ENCODE data around the gene CERS6.

DNA sequence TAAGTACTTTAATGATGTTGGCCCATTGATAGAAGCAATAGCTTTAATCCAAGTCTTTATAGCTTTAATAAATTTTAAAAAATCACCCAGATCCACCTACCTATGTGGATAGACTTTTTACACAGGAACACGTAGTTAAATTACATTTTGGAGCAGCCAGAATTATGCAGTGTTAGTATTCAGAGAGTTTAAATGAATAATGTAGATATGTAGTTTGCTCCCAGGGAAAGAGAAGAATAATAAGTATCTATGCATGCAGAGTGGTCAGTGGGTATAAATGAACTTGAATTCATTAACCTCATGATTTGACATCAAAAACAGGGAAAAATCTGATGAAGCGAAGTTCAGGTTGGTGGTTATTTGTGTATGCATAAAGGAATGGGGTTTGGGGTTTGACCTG, 146.3 kb downstream of the CERS6 start:
- TF ChIP-seq, protein P1, sequence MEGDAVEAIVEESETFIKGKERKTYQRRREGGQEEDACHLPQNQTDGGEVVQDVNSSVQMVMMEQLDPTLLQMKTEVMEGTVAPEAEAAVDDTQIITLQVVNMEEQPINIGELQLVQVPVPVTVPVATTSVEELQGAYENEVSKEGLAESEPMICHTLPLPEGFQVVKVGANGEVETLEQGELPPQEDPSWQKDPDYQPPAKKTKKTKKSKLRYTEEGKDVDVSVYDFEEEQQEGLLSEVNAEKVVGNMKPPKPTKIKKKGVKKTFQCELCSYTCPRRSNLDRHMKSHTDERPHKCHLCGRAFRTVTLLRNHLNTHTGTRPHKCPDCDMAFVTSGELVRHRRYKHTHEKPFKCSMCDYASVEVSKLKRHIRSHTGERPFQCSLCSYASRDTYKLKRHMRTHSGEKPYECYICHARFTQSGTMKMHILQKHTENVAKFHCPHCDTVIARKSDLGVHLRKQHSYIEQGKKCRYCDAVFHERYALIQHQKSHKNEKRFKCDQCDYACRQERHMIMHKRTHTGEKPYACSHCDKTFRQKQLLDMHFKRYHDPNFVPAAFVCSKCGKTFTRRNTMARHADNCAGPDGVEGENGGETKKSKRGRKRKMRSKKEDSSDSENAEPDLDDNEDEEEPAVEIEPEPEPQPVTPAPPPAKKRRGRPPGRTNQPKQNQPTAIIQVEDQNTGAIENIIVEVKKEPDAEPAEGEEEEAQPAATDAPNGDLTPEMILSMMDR (IDR thresholded peaks at IDR 0.05; ENCODE audit: poor library complexity, severe bottlenecking), result no peak
- TF ChIP-seq SMC3 (conservative IDR thresholded peaks at IDR 0.05; ENCODE audit: poor library complexity), result no peak
- TF ChIP-seq TAF1 (IDR thresholded peaks at IDR 0.05; ENCODE audit: low read depth), result no peak
- no peak for TF ChIP-seq EP300 (conservative IDR thresholded peaks at IDR 0.05; ENCODE audit: poor library complexity, severe bottlenecking)
- TF ChIP-seq EZH2 (IDR thresholded peaks at IDR 0.05; ENCODE audit: borderline replicate concordance, insufficient read depth, low read length, poor library complexity, severe bottlenecking), result no peak
- TF ChIP-seq, protein P2, sequence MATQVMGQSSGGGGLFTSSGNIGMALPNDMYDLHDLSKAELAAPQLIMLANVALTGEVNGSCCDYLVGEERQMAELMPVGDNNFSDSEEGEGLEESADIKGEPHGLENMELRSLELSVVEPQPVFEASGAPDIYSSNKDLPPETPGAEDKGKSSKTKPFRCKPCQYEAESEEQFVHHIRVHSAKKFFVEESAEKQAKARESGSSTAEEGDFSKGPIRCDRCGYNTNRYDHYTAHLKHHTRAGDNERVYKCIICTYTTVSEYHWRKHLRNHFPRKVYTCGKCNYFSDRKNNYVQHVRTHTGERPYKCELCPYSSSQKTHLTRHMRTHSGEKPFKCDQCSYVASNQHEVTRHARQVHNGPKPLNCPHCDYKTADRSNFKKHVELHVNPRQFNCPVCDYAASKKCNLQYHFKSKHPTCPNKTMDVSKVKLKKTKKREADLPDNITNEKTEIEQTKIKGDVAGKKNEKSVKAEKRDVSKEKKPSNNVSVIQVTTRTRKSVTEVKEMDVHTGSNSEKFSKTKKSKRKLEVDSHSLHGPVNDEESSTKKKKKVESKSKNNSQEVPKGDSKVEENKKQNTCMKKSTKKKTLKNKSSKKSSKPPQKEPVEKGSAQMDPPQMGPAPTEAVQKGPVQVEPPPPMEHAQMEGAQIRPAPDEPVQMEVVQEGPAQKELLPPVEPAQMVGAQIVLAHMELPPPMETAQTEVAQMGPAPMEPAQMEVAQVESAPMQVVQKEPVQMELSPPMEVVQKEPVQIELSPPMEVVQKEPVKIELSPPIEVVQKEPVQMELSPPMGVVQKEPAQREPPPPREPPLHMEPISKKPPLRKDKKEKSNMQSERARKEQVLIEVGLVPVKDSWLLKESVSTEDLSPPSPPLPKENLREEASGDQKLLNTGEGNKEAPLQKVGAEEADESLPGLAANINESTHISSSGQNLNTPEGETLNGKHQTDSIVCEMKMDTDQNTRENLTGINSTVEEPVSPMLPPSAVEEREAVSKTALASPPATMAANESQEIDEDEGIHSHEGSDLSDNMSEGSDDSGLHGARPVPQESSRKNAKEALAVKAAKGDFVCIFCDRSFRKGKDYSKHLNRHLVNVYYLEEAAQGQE (IDR thresholded peaks at IDR 0.05; ENCODE audit: borderline replicate concordance), result no peak
